CD4-positive, alpha-beta T cell treated with Interleukin-10 for 1 hour (primary cell): ENCODE results near the gene PHTF2.

Source experiments
- DNase-seq: peaks from one replicate; pipeline ENCODE4 v3.0.0-alpha.2; 2020

PHTF2 gene

GRCh38 chr7:77796109-77796508 lies 2.5 kb upstream of the PHTF2 start:
- DNase-seq, result no peak

GRCh38 chr7:77796960-77797359 lies 1.6 kb upstream of the PHTF2 start:
- DNase-seq, result no peak

- DNase-seq, result no peak
Measured at GRCh38 chr7:77797734-77798393, 709 bp upstream of the PHTF2 start.

GRCh38 chr7:77799078-77799964 lies 748 bp downstream of the PHTF2 start:
- peak; percentile 28 for DNase-seq

GRCh38 chr7:77800158-77800557 lies 1.6 kb downstream of the PHTF2 start:
- DNase-seq, result peak; percentile 8

DNA sequence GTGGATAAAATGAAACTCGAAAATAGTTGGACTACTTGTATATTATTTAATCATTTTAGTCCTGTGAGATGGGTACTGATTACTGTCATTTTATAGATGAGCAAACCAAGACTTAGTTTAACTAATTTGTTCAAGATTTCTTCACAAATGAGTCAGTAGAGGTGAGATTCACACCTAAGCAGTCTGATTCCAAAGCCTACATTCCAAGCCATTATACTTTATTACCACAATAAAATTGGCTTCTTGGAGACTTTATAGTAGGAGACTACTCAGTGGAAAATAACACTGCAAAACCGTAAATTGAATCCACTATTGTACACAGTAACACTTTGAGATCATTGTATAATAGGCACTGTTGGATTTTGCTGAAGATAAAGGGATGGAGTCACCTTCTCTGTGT lies 2.2 kb downstream of the PHTF2 start:
- no peak for DNase-seq

DNA sequence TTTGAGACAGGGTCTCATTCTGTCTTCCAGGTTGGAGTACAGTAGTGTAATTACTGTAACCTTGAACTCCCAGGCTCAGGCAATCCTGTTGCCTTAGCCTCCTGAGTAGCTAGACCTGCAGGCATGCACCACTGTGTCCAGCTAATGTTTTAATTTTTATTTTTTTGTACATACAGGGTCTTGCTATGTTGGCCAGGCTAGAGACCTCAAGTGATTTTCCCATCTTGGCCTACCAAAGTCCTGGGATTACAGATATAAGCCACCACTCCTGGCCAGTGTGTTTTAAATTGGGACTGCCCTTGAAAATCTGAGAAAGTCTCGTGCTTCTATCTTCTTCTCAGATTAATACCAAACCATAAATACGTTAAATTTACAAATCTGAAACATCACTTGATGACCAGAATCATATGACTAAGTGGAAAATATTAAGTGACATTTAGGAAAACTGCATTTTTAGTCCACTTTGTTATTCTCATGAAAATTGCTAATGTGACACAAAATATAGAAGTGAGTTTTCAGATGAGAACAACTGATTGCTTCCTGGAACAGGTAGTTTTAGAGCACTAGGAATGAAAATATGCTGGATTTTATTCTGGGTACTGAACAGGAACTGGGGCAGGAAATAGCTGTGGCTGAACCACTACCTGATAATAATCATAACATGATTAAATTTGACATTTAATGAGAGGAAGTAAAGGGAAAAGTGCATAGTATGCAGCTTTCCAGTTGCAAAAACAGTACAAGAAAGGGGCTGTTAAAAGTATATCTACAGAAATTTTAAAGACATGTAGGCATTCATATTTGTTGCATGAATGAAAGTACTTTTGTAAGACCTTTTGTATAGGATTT lies 4.2 kb downstream of the PHTF2 start:
- DNase-seq, result peak; percentile 47

GRCh38 chr7:77806425-77806824 lies 7.9 kb downstream of the PHTF2 start:
- no peak for DNase-seq

- no peak for DNase-seq
Measured at GRCh38 chr7:77808517-77808916, 9.9 kb downstream of the PHTF2 start.

DNA sequence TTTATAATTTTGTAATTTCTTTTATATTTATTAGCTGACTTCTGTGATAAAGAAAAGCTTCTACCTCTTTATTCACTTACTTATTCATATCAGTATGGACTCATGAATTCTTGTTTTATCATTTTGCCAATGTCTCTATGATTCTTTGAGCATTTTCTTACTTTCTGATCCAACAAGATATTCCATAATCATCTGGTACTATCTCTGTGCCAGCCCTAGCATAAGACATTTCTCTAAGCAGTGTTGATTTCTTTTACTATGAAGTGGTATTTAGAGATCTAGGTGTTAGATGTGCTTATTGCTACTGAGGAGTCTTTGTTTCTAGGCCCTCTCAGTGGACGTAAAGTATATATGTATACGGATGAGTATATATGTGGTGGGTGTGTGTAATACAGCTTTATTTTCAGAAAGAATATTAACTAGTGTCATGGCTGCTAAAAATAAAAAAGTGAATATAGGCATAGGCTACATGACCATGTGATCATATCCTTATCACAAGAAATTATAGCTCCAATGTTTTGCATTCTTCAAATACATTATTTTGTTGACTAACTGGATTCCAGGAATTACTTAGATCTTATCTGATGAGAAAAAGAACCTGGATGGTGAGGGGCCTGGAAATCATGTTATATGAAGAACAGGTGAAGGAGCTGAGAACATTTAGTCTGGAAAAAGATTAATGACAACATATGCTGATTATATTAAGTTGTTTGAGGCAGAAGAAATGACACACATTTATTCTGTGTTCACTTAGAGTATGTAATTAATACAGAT lies 13.1 kb downstream of the PHTF2 start:
- DNase-seq, result no peak

DNA sequence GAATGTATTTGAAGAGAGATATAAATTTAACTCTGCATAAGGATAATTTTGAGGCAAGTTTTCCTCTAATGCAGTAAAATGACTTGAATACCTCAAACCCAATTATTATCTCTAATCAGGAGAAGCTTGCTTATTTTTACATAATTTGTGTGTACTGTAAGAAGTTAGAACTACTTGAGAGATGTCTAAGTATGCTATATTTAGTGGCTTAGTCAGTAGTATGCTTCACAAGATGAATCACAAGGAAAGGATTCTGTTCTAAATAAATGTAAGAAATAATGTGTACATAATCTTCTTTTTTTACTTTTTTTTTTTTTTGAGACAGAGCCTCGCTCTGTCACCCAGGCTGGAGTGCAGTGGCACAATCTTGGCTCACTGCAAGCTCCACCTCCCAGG lies 13.7 kb downstream of the PHTF2 start:
- no peak for DNase-seq

DNA sequence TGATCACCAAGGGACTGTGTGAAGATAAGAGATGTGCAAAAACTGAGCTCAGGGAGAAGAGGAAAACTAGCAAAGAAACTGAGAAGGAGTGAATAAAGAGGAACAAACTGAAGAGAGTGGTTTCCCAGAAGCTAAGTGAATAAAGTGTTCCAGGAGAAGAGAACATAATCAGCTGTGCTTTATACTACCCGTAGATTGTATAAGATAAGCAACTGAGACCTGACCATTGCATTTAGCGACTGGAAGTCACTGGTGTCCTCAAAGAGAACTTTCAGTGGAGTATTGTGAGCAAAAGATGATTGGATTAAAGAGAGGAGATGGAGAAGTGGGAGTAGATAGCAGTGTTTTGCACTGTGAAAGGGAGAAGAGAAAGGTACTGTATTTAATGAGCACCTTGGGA lies 14.6 kb downstream of the PHTF2 start:
- DNase-seq, result no peak

GRCh38 chr7:77819021-77819420 lies 20.4 kb downstream of the PHTF2 start:
- no peak for DNase-seq

GRCh38 chr7:77820967-77821366 lies 22.4 kb downstream of the PHTF2 start:
- DNase-seq, result no peak

GRCh38 chr7:77822269-77822668 lies 23.7 kb downstream of the PHTF2 start:
- DNase-seq, result no peak

DNA sequence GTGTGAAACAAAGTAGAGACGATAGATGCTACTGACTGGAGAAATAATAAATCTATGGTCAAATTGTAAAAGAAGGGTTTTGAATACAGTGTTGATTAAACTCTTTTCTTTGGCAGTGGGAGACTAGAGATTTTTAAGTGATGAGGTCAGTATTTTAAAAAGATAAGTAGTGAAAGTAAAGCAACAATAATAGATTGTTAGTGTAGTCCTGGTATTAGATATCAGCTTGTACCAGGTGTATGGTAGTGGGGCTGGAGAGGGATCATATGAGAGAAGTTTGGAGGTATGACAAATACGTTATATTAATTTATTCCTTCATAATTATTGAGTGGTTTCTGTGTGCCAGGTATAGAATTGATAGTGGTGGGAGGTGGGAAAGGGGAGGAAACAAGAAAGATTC lies 25.2 kb downstream of the PHTF2 start:
- no peak for DNase-seq

DNA sequence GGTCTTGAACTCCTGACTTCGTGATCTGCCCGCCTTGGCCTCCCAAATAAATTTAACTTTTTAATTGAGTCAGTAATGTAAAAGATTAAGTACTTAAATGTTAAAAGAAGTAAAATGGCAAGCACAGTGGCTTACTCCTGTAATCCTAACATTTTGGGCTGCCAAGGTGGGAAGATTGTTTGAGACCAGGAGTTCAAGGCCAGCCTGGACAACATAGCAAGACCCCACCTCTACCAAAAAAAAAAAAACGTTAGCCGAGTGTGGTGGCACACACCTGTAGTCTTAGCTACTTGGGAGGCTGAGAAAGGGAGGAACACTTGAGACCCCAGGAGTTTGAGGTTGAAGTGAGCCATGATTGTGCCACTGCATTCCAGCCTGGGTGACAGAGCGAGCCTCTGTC lies 26.1 kb downstream of the PHTF2 start:
- no peak for DNase-seq

GRCh38 chr7:77825131-77825530 lies 26.6 kb downstream of the PHTF2 start:
- DNase-seq, result no peak

DNA sequence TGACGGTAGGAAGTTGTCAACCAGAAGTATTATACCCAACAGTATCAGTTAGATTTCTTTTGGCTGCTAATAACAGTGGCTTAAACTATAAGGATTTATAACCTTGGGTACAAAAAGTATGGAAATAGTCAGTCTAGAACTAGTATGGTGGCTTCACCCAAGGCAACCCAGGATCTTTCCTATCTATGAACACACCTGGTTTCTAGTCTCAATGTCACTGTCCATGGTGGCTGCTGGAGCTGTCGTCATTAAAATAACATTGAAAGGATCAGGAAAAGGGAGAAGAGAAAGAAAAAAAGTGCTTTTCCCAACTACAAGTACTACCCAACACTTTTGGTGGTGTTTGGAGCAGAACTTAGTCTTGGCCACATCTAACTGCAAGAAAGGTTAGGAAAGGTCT lies 27.7 kb downstream of the PHTF2 start:
- DNase-seq, result no peak

DNA sequence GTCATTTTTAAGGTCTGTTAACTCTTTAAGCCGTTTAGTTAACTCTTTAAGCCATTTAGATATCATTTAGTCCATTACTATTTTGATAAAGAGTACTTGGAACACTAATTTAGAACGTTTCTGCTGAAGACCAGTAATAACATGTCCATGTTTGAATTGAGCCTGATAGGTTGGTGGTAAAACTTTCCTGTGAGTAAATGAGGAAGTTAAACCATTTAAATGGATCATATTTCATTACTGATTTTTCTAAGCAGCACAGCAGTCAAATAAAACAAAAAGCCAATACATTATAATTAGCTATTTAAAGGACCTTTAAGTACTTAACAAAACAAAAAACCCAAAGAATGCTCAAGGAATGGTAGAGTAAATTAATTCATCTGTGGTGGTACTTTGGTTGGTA lies 29.4 kb downstream of the PHTF2 start:
- no peak for DNase-seq

GRCh38 chr7:77830649-77831355 lies 32.2 kb downstream of the PHTF2 start:
- no peak for DNase-seq

DNA sequence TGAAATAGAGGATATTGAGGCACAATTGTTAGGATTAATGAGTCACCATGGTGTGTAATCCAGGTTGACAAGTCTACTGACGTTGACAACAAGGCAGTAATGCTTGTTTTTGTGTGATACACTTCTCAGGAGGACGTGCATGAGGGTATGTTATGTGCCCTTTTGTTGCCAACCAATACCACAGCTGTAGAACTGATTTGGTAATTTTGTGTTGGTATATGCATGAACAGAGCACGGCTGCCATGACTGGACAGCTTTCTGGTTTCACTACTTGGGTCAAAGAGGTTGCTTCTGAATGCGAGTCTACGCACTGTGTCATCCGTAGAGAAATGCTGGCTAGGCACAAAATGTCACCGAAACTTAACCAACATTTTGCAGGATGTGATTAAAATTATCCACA lies 32.9 kb downstream of the PHTF2 start:
- peak; percentile 5 for DNase-seq
